ENCODE measurements around the gene PIGO. TPM values are rescaled to one million over a fixed set of nuclear protein-coding genes. Genes with fewer than 3 reads are reported as not detected.

Gene PIGO
- total RNA-seq, 2 donors from 2014 or later, result 23.7 to 24.5 TPM

DNA sequence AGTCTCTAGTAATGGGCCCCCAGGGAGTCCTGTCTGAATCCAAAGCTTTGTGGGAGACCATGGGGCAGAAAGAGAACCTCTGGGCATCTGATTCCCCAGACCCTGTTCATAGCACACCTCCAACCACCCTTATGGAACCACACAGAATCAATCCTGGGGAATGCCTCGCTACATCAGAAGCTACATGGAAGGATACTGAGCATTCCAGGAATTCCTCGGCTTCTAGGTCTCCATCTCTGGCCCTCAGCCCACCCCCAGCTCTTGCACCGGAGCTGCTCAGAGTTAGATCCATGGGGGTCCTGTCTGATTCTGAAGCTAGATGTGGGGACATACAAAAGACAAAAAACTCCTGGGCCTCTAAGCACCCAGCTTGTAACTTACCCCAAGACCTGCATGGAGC is 52.3 kb downstream of the PIGO start:
- Mint-ChIP-seq H3K4me1 (ENCODE audit: low read depth in 2 of 2) (peaks cover 5 to 9% of the 10 kb centered on the region in 2 donors), H3K36me3 (peaks cover 9% of the 10 kb centered on the region), H3K27ac (no peak overlapping the region), H3K4me3 (no peak overlapping the region), H3K9me3 (no peaks in the 10 kb centered on the region), H3K27me3 (no peaks in the 10 kb centered on the region)
- ATAC-seq (no peak), DNase-seq (ENCODE audit: low spot score) (no peak)

DNA sequence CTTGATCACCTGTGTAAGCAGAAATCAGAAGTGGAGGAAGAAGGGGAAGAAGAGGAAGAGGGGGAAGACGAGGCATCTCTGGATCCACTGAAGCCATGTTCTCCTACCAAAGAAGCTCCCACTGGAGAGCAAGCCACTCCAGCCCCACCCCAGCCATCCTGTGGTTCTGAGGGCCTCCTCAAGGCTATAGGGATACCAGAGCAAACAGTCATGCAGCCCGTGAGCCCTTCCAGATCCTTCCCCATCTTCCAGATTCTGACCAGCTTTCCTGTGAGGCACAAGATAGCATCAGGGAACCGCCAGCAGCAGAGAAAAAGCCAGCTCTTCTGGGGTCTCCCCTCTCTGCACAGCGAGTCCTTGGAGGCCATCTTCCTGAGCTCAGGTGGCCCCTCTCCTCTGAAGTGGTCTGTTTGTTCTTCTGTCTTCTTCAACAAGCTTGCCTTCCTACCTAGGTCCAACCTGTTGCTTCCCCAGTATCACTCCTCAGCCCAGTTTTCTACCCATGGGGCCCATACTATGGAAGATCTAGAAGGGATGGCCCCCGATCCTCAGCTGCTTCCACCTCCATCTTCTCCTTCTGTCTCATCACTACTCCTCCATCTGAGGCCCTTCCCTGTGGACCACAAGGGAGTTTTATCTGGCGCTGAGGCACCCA is 53.4 kb downstream of the PIGO start:
- no peaks in the 10 kb centered on the region for H3K36me3 Mint-ChIP-seq
- H3K27me3 Mint-ChIP-seq, result no peaks in the 10 kb centered on the region
- DNase-seq (ENCODE audit: low spot score) (no peak), ATAC-seq (no peak)
- no peak overlapping the region for H3K4me3 Mint-ChIP-seq
- H3K4me1 Mint-ChIP-seq (ENCODE audit: low read depth in 2 of 2), result peaks cover 5 to 6% of the 10 kb centered on the region in 2 donors
- no peaks in the 10 kb centered on the region for H3K9me3 Mint-ChIP-seq
- H3K27ac Mint-ChIP-seq, result no peak overlapping the region

GRCh38 chr9:35042081-35042604 is 54.2 kb downstream of the PIGO start:
- no peak for ATAC-seq
- Mint-ChIP-seq H3K4me1 (ENCODE audit: low read depth in 2 of 2) (peaks cover 5 to 6% of the 10 kb centered on the region in 2 donors), H3K27ac (peak overlapping the region in 1 of 2 donors; percentile 17), H3K4me3 (no peak overlapping the region), H3K27me3 (no peaks in the 10 kb centered on the region), H3K36me3 (no peaks in the 10 kb centered on the region), H3K9me3 (no peaks in the 10 kb centered on the region)
- no peak for DNase-seq (ENCODE audit: low spot score)

Other genes starting within 250 kb of the PIGO start
- gene PHF24, start 138.3 kb downstream of the PIGO start, total RNA-seq, result not detected
- gene DNAJB5, start 106.8 kb downstream of the PIGO start, total RNA-seq, result 1 to 10 TPM; 1.7 to 5.0 TPM
- gene VCP, start 24.0 kb downstream of the PIGO start, total RNA-seq, result 100 to 1,000 TPM; 436 to 450 TPM
- gene FANCG, start 16.6 kb downstream of the PIGO start, total RNA-seq, result 100 to 1,000 TPM in 1 of 2 donors, 10 to 100 TPM in 1; 74.9 to 185 TPM
- gene STOML2, start 6.5 kb upstream of the PIGO start, total RNA-seq, result 100 to 1,000 TPM; 138 to 201 TPM
- 10 to 100 TPM; 13.1 to 19.6 TPM for gene ATOSB, start 19.3 kb upstream of the PIGO start, total RNA-seq
- gene UNC13B, start 65.4 kb upstream of the PIGO start, total RNA-seq, result 1 to 10 TPM in 1 of 2 donors, under 1 TPM in 1; 1.00 to 1.1 TPM

Data from natural killer cell treated with Interleukin-12 subunit alpha and Interleukin-12 subunit beta and Interleukin-15 and Interleukin-18, amount 100 ng/mL, for 72 hours (primary cell).